Measurements from ENCODE around the gene SLC35F2.
"Not testable (repeated sequence)": the region's sequence is repeated elsewhere in the genome, so short reads cannot be mapped to it uniquely, and the experiment has no call there.

Gene SLC35F2

DNA sequence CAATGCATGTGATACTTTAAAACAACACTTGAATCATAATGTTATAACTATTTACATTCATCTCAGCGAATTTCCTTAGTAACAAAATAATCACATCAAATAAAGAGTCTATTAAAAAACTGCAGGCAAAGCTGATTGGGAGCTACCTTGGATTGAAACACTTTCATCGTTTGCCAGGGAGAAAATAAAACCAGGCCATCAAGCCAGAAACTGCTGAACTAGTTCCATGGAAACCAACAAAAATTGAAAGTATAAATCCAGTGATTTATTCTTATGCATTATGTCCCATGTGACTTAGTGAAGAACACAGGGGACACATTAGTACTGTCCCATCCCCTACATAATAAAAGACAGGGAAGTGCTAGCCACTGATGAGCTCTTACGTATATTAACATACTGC lies 21.7 kb downstream of the SLC35F2 start:
- FAIRE-seq: no peak
- DNase-seq (ENCODE audit: insufficient read length, low spot score): no peak
- TF ChIP-seq, protein P1, sequence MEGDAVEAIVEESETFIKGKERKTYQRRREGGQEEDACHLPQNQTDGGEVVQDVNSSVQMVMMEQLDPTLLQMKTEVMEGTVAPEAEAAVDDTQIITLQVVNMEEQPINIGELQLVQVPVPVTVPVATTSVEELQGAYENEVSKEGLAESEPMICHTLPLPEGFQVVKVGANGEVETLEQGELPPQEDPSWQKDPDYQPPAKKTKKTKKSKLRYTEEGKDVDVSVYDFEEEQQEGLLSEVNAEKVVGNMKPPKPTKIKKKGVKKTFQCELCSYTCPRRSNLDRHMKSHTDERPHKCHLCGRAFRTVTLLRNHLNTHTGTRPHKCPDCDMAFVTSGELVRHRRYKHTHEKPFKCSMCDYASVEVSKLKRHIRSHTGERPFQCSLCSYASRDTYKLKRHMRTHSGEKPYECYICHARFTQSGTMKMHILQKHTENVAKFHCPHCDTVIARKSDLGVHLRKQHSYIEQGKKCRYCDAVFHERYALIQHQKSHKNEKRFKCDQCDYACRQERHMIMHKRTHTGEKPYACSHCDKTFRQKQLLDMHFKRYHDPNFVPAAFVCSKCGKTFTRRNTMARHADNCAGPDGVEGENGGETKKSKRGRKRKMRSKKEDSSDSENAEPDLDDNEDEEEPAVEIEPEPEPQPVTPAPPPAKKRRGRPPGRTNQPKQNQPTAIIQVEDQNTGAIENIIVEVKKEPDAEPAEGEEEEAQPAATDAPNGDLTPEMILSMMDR (IDR thresholded peaks at IDR 0.05; ENCODE audit: insufficient read depth, missing control alignments): no peak

DNA sequence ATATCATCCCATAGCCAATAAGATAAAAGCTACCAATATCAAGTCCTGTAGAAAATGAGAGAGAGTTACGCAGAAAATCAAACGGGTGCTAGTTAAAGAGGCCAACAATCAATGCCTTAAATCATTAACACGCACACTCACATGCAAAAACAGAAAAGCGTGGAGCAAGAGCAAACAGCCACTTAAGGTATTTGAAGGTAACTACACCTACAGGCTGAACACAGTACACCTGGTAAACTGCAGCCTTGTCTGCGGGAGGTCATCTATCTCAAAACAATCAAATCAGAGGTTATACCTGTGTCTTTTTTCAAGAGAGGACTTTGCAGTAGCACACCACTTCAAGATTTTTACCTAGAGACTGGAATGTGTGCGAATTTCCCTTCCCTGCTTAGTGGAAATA lies 23.6 kb downstream of the SLC35F2 start:
- no peak for DNase-seq (ENCODE audit: insufficient read length, low spot score)
- TF ChIP-seq, protein P1 (IDR thresholded peaks at IDR 0.05; ENCODE audit: insufficient read depth, missing control alignments): no peak
- FAIRE-seq: no peak

- FAIRE-seq: not testable (repeated sequence)
Measured at GRCh38 chr11:107833926-107834325, 24.7 kb downstream of the SLC35F2 start.

GRCh38 chr11:107830915-107831540 lies 27.6 kb downstream of the SLC35F2 start:
- TF ChIP-seq, protein P1 (IDR thresholded peaks at IDR 0.05; ENCODE audit: insufficient read depth, missing control alignments): no peak
- no peak for FAIRE-seq
- no peak for DNase-seq (ENCODE audit: insufficient read length, low spot score)

More at GRCh38 chr11:107833926-107834325, 24.7 kb downstream of the SLC35F2 start:
- DNase-seq (ENCODE audit: insufficient read length, low spot score): not testable (repeated sequence)

- TF ChIP-seq, protein P1 (IDR thresholded peaks at IDR 0.05; ENCODE audit: insufficient read depth, missing control alignments): no peak
- DNase-seq (ENCODE audit: insufficient read length, low spot score) (no peak), FAIRE-seq (no peak)
Measured at GRCh38 chr11:107827041-107827440, 31.5 kb downstream of the SLC35F2 start.

DNA sequence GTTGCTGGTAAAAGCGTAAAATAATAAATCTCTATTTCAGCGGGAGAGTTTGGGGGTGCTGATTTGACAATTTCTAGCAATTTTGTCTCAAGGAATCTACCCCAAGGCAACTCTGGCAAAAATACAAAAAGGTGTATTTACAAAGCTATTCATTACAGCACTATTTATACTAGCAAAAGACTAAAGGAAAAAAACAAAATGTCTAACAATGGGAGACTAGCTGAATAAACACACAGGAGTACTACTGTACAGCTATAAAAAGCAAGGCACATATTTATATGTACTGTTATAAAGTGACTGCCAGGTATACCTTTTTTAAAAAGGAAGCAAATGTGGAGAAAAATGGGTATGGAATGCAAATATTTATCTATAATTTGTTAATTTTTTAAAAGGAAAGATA lies 32.7 kb downstream of the SLC35F2 start:
- TF ChIP-seq, protein P1 (IDR thresholded peaks at IDR 0.05; ENCODE audit: insufficient read depth, missing control alignments): no peak
- DNase-seq (ENCODE audit: insufficient read length, low spot score) (no peak), FAIRE-seq (no peak)

- DNase-seq (ENCODE audit: insufficient read length, low spot score) (no peak), FAIRE-seq (no peak)
- TF ChIP-seq, protein P1 (IDR thresholded peaks at IDR 0.05; ENCODE audit: insufficient read depth, missing control alignments): no peak
Measured at GRCh38 chr11:107824668-107825369, 33.8 kb downstream of the SLC35F2 start.
